ENCODE data around the gene TBC1D22A.

TBC1D22A gene

GRCh38 chr22:47210112-47210657 lies 447.7 kb downstream of the TBC1D22A start:
- DNase-seq, result no peak

GRCh38 chr22:47210686-47211085 lies 448.2 kb downstream of the TBC1D22A start:
- no peak for DNase-seq

GRCh38 chr22:47213571-47214230 lies 451.3 kb downstream of the TBC1D22A start:
- DNase-seq, result no peak

GRCh38 chr22:47215851-47216250 lies 453.4 kb downstream of the TBC1D22A start:
- DNase-seq, result no peak

GRCh38 chr22:47218671-47219070 lies 456.2 kb downstream of the TBC1D22A start:
- DNase-seq, result no peak

GRCh38 chr22:47219789-47220188 lies 457.3 kb downstream of the TBC1D22A start:
- DNase-seq, result no peak

- no peak for DNase-seq
Measured at GRCh38 chr22:47220752-47221151, 458.3 kb downstream of the TBC1D22A start.

- no peak for DNase-seq
Measured at GRCh38 chr22:47221840-47222615, 459.6 kb downstream of the TBC1D22A start.
